Psoas muscle (tissue), 8 donors: ENCODE data around the gene PIGM. TPM values are rescaled to one million over a fixed set of nuclear protein-coding genes. Genes with fewer than 3 reads are reported as not detected.

ENCODE experiments used
- ATAC-seq, 4 donors: fragments of 200-7000 bp; cut with Tn5 transposase; one replicate each; pipeline ENCODE4 v1.9.1; 2020; ENCODE audit warnings: moderate library complexity in 3 of 4, mild to moderate bottlenecking in 2 of 4
- DNase-seq, 2 donors: peaks; one replicate each; pipeline ENCODE4 v3.0.0-alpha.2; 2020
- H3K27ac ChIP-seq: fragments of 200-600 bp; one replicate; pipeline ENCODE4 v1.8.0; 2022
- H3K27me3 ChIP-seq, 3 donors: fragments of 200-600 bp in 1 of 3; one replicate each; pipeline versions ENCODE4 v1.6.1 to v1.8.0; 2013 to 2022; ENCODE audit warnings: low read length in 2 of 3, mild to moderate bottlenecking in 2 of 3, moderate library complexity in 1 of 3; ENCODE audit not compliant: insufficient read depth in 3 of 3
- H3K36me3 ChIP-seq, 2 donors: fragments of 200-600 bp in 1 of 2; one replicate each; pipeline versions ENCODE4 v1.6.1 to v1.8.0; 2013 to 2022; ENCODE audit warnings: low read depth in 1 of 2, mild to moderate bottlenecking in 1 of 2, moderate library complexity in 1 of 2; ENCODE audit not compliant: insufficient read depth in 1 of 2
- H3K4me1 ChIP-seq: fragments of 200-600 bp; one replicate; pipeline ENCODE4 v1.8.0; 2022
- H3K4me3 ChIP-seq: fragments of 200-600 bp; one replicate; pipeline ENCODE4 v1.8.0; 2022; ENCODE audit warnings: mild to moderate bottlenecking
- H3K9me3 ChIP-seq: fragments of 200-600 bp; one replicate; pipeline ENCODE4 v1.8.0; 2022
- CTCF ChIP-seq: fragments of 200-600 bp; IDR thresholded peaks from one replicate; pipeline ENCODE4 v1.8.0; 2022; ENCODE audit warnings: antibody characterized with exemption
- WGBS, 3 donors: extraction: QIAGEN DNeasy Blood & Tissue Kit; methylation state at CpG; one replicate each; pipeline versions ENCODE4 v1.1.6 to v1.1.7; 2013; 5-methylcytosine and 5-hydroxymethylcytosine counted together
- intact Hi-C, 2 donors: fragments of 100-400 bp; cut with DNase I; formaldehyde crosslinking; loops; one replicate each; pipeline versions ENCODE4 v1.11.0 to v1.14.2; 2022
- polyA plus RNA-seq, 3 donors: library from polyadenylated mRNA; stranded (reverse); fragments of 200-250 nt; gene quantifications; one replicate each; pipeline ENCODE4 v1.2.3, GENCODE V29; 2013
- total RNA-seq, 4 donors: library from RNA; stranded (reverse); fragmentation: NEBNext Ultra II Directional in 2 of 4; extraction: Animal tissue kit (Norgen Biotek cat#: 25700) in 2 of 4; gene quantifications; one replicate each; pipeline versions ENCODE4 v1.2.1 to v1.2.4, GENCODE V29; 2021 to 2023
- donor health status: healthy with polysubstance abuse.
- donor health status: DM: no; HTN: no; CAD: no; lungs with moderate emphysema.
- donor health status: Bipolar disorder and iron deficiency.
- donor health status: healthy.
- donor health status: DM: yes; HTN: yes; CAD: no.
- donor health status: DM: no; HTN: no; CAD: no.
- donor health status: DM: no; HTN: no; CAD: no.
- donor health status: DM: yes; HTN: yes; CAD: no.

Gene PIGM
- total and polyA plus RNA-seq, 7 donors, result 0.66 to 1.5 (median 1.4) TPM

- H3K36me3 ChIP-seq, result no peaks in the 10 kb centered on the region
- WGBS, 3 donors, result 17 to 23% (median 18%) methylated on average over 8 of the region's 8 CpGs
- TF ChIP-seq CTCF, result peak; percentile 60
- H3K27ac ChIP-seq, result no peak overlapping the region
- no peaks in the 10 kb centered on the region for H3K9me3 ChIP-seq
- no peaks in the 10 kb centered on the region for H3K4me1 ChIP-seq
- intact Hi-C loops, result no loop called here
- peaks cover 0 to 13% (median 0%) of the 10 kb centered on the region in 3 donors for H3K27me3 ChIP-seq
- H3K4me3 ChIP-seq, result no peak overlapping the region
- DNase-seq (no peak), ATAC-seq (peak; percentile 81 to 87 (median 82))
Measured at GRCh38 chr1:160078512-160079195, 46.9 kb upstream of the PIGM start.

- H3K4me1 ChIP-seq, result no peaks in the 10 kb centered on the region
- no peak for ATAC-seq
- H3K27ac ChIP-seq, result no peak overlapping the region
- H3K36me3 ChIP-seq, result no peaks in the 10 kb centered on the region
- TF ChIP-seq CTCF, result no peak
- H3K4me3 ChIP-seq, result no peak overlapping the region
- DNase-seq, result no peak
- intact Hi-C loops, result no loop called here
- no peaks in the 10 kb centered on the region for H3K9me3 ChIP-seq
- H3K27me3 ChIP-seq, result peaks cover 0 to 11% (median 0%) of the 10 kb centered on the region in 3 donors
Measured at GRCh38 chr1:160077486-160077885, 45.7 kb upstream of the PIGM start.

GRCh38 chr1:160076295-160076694 lies 44.5 kb upstream of the PIGM start:
- ATAC-seq (no peak), DNase-seq (no peak)
- 66 to 75% (median 74%) methylated on average over 3 of the region's 3 CpGs for WGBS, 3 donors
- Histone ChIP-seq H3K36me3 (no peaks in the 10 kb centered on the region), H3K4me1 (no peaks in the 10 kb centered on the region), H3K4me3 (no peak overlapping the region), H3K27ac (no peak overlapping the region), H3K9me3 (no peaks in the 10 kb centered on the region), H3K27me3 (peaks cover 0 to under 1% (median 0%) of the 10 kb centered on the region in 3 donors)
- TF ChIP-seq CTCF, result no peak
- intact Hi-C loops, result no loop called here

- Histone ChIP-seq H3K4me1 (peaks cover 1% of the 10 kb centered on the region), H3K9me3 (no peaks in the 10 kb centered on the region), H3K27ac (no peak overlapping the region), H3K36me3 (no peaks in the 10 kb centered on the region), H3K4me3 (no peak overlapping the region), H3K27me3 (no peaks in the 10 kb centered on the region)
- ATAC-seq, result no peak
- no peak for TF ChIP-seq CTCF
- intact Hi-C loops, result no loop called here
- 55 to 57% (median 55%) methylated on average over 2 of the region's 2 CpGs for WGBS, 3 donors
- DNase-seq, result no peak
Measured at GRCh38 chr1:160075836-160076235, 44.0 kb upstream of the PIGM start.

GRCh38 chr1:160074865-160075264 lies 43.1 kb upstream of the PIGM start:
- peaks cover 6% of the 10 kb centered on the region for H3K4me1 ChIP-seq
- H3K4me3 ChIP-seq, result no peak overlapping the region
- TF ChIP-seq CTCF, result no peak
- DNase-seq (no peak), ATAC-seq (no peak)
- intact Hi-C loops, result no loop called here
- H3K9me3 ChIP-seq, result no peaks in the 10 kb centered on the region
- H3K27ac ChIP-seq, result no peak overlapping the region
- H3K36me3 ChIP-seq, result no peaks in the 10 kb centered on the region
- 83 to 89% (median 84%) methylated on average over 4 of the region's 4 CpGs for WGBS, 3 donors
- no peaks in the 10 kb centered on the region for H3K27me3 ChIP-seq
